IMR-90 (cell line): ENCODE data around the gene ANO7. TPM values are rescaled to one million over a fixed set of nuclear protein-coding genes. Genes with fewer than 3 reads are reported as not detected.

Experiments
- ATAC-seq: fragments of 200-7000 bp; cut with Tn5 transposase; 2 replicates; pipeline ENCODE4 v1.9.1; 2020; ENCODE audit warnings: low read depth, mild to moderate bottlenecking, moderate library complexity
- BruUV-seq: library from RNA; stranded (reverse); fragments of 400-500 nt; replicated peaks from 2 replicates; lab custom pipeline; 2021; lab: Mats Ljungman, UMichigan
- CTCF ChIA-PET: fragments of 300-600 bp; formaldehyde crosslinking; extraction: SDS; loops from one replicate; lab custom pipeline; 2021; ENCODE audit warnings: antibody characterized with exemption; lab: Yijun Ruan, JAX
- POLR2A ChIA-PET: fragments of 300-600 bp; sonication (Branson Sonifier 250); formaldehyde crosslinking; loops from one replicate; lab custom pipeline; 2022; ENCODE audit warnings: antibody characterized with exemption; ENCODE audit not compliant: unreplicated experiment; lab: Charles Lee
- DNase-seq: peaks from one replicate; pipeline ENCODE4 v3.0.0; 2013
- H2AFZ ChIP-seq: replicated peaks from 2 replicates; pipeline ENCODE3; 2013; ENCODE audit warnings: low read length, mild to moderate bottlenecking; ENCODE audit not compliant: poor library complexity
- H2AK5ac ChIP-seq: 2 replicates; pipeline ENCODE4 v1.6.1; 2013; ENCODE audit warnings: low read depth, low read length, inconsistent platforms
- H2AK9ac ChIP-seq: replicated peaks from 2 replicates; pipeline ENCODE3; 2013; ENCODE audit warnings: mild to moderate bottlenecking, low read depth, low read length, moderate library complexity; ENCODE audit not compliant: poor library complexity
- H2BK120ac ChIP-seq: 2 replicates; pipeline ENCODE4 v1.6.1; 2013; ENCODE audit warnings: low read depth, low read length, inconsistent platforms
- H2BK15ac ChIP-seq: 3 replicates; pipeline ENCODE4 v1.6.1; 2013; ENCODE audit warnings: low read depth, low read length, inconsistent platforms
- H2BK20ac ChIP-seq: 2 replicates; pipeline ENCODE4 v1.6.1; 2013; ENCODE audit warnings: low read depth, mild to moderate bottlenecking, inconsistent platforms, low read length, moderate library complexity
- H2BK5ac ChIP-seq: 2 replicates; pipeline ENCODE4 v1.6.1; 2013; ENCODE audit warnings: mild to moderate bottlenecking, low read depth, low read length, inconsistent platforms; ENCODE audit not compliant: poor library complexity, severe bottlenecking
- H3K14ac ChIP-seq: replicated peaks from 2 replicates; pipeline ENCODE4 v1.6.1; 2013; ENCODE audit warnings: low read depth, low read length, inconsistent platforms
- H3K18ac ChIP-seq: 2 replicates; pipeline ENCODE4 v1.6.1; 2013; ENCODE audit warnings: low read depth, low read length, control low read depth
- H3K23ac ChIP-seq: 2 replicates; pipeline ENCODE4 v1.6.1; 2013; ENCODE audit warnings: low read depth, low read length, inconsistent platforms
- H3K27ac ChIP-seq: 2 replicates; pipeline ENCODE4 v1.5.1; 2013; ENCODE audit warnings: mild to moderate bottlenecking, control low read depth, low read length; ENCODE audit not compliant: insufficient read depth
- H3K27me3 ChIP-seq: 2 replicates; pipeline ENCODE4 v1.6.1; 2013; ENCODE audit warnings: low read length; ENCODE audit not compliant: control insufficient read depth, insufficient read depth
- H3K36me3 ChIP-seq: 2 replicates; pipeline ENCODE4 v1.6.1; 2013; ENCODE audit warnings: low read length, mixed read lengths; ENCODE audit not compliant: control insufficient read depth, insufficient read depth
- H3K4ac ChIP-seq: 2 replicates; pipeline ENCODE4 v1.6.1; 2013; ENCODE audit warnings: low read depth, low read length, inconsistent platforms
- H3K4me1 ChIP-seq: 2 replicates; pipeline ENCODE4 v1.6.1; 2013; ENCODE audit warnings: low read length, mixed read lengths; ENCODE audit not compliant: control insufficient read depth, insufficient read depth
- H3K4me2 ChIP-seq: 2 replicates; pipeline ENCODE4 v1.6.1; 2013; ENCODE audit warnings: low read depth, mild to moderate bottlenecking, control low read depth, low read length, moderate library complexity
- H3K4me3 ChIP-seq: 2 replicates; pipeline ENCODE4 v1.5.1; 2013; ENCODE audit warnings: low read depth, mild to moderate bottlenecking, control low read depth, low read length, moderate library complexity; ENCODE audit not compliant: insufficient read depth
- H3K56ac ChIP-seq: 2 replicates; pipeline ENCODE4 v1.6.1; 2013; ENCODE audit warnings: low read length, inconsistent platforms; ENCODE audit not compliant: insufficient read depth; ENCODE audit errors: extremely low read depth
- H3K79me1 ChIP-seq, 2 experiments: 2 replicates each; pipeline ENCODE4 v1.6.1; 2013; ENCODE audit warnings: low read length in 2 of 2, inconsistent platforms in 1 of 2, low read depth in 1 of 2
- H3K9ac ChIP-seq: 2 replicates; pipeline ENCODE4 v1.6.1; 2013; ENCODE audit warnings: low read depth, low read length, control low read depth
- H3K9me1 ChIP-seq: 2 replicates; pipeline ENCODE4 v1.6.1; 2013; ENCODE audit warnings: low read length, inconsistent platforms; ENCODE audit not compliant: insufficient read depth
- H3K9me3 ChIP-seq: 2 replicates; pipeline ENCODE4 v1.6.1; 2013; ENCODE audit warnings: low read length; ENCODE audit not compliant: control insufficient read depth, insufficient read depth
- H4K20me1 ChIP-seq: 2 replicates; pipeline ENCODE4 v1.6.1; 2013; ENCODE audit warnings: low read length, inconsistent platforms; ENCODE audit not compliant: insufficient read depth
- H4K5ac ChIP-seq: 2 replicates; pipeline ENCODE4 v1.6.1; 2013; ENCODE audit warnings: mild to moderate bottlenecking, low read depth, low read length, control low read depth
- H4K8ac ChIP-seq, 2 experiments: 2 replicates each; pipeline ENCODE4 v1.6.1; 2013; ENCODE audit warnings: low read depth in 2 of 2, low read length in 2 of 2, control low read depth in 1 of 2, inconsistent platforms in 1 of 2
- H4K91ac ChIP-seq: 2 replicates; pipeline ENCODE4 v1.6.1; 2013; ENCODE audit warnings: low read depth, low read length, inconsistent platforms; ENCODE audit not compliant: insufficient read depth
- BHLHE40 ChIP-seq: fragments of 150-350 bp; IDR thresholded peaks from 2 replicates; pipeline ENCODE4 v1.6.1; 2016; ENCODE audit warnings: mild to moderate bottlenecking, low read depth, low read length
- CEBPB ChIP-seq: IDR thresholded peaks from 2 replicates; pipeline ENCODE4 v1.6.1; 2012; ENCODE audit warnings: low read depth, low read length, improper control_type of control experiment
- CHD1 ChIP-seq: IDR thresholded peaks from 2 replicates; pipeline ENCODE4 v1.6.1; 2012; ENCODE audit warnings: low read depth, low read length, improper control_type of control experiment
- FOS ChIP-seq: fragments of 150-350 bp; IDR thresholded peaks from 2 replicates; pipeline ENCODE4 v1.6.1; 2016; ENCODE audit warnings: low read depth, low read length
- MAFK ChIP-seq: IDR thresholded peaks from 2 replicates; pipeline ENCODE4 v1.6.1; 2012; ENCODE audit warnings: low read depth, low read length, improper control_type of control experiment
- MAZ ChIP-seq: IDR thresholded peaks from 2 replicates; pipeline ENCODE4 v1.6.1; 2012; ENCODE audit warnings: low read depth, mild to moderate bottlenecking, low read length, improper control_type of control experiment, moderate library complexity, borderline replicate concordance
- MXI1 ChIP-seq: IDR thresholded peaks from 2 replicates; pipeline ENCODE4 v1.6.1; 2012; ENCODE audit warnings: low read depth, mild to moderate bottlenecking, low read length, moderate library complexity, borderline replicate concordance
- NFE2L2 ChIP-seq: fragments of 150-350 bp; IDR thresholded peaks from 2 replicates; pipeline ENCODE4 v1.6.1; 2016; ENCODE audit warnings: low read depth, mild to moderate bottlenecking, low read length
- POLR2A ChIP-seq: IDR thresholded peaks from 2 replicates; pipeline ENCODE4 v1.6.1; 2012; ENCODE audit warnings: mild to moderate bottlenecking, low read depth, low read length
- RAD21 ChIP-seq: IDR thresholded peaks from 2 replicates; pipeline ENCODE4 v1.6.1; 2012; ENCODE audit warnings: low read length, improper control_type of control experiment
- RCOR1 ChIP-seq: IDR thresholded peaks from 2 replicates; pipeline ENCODE4 v1.6.1; 2012; ENCODE audit warnings: mild to moderate bottlenecking, low read length, improper control_type of control experiment; ENCODE audit not compliant: insufficient replicate concordance
- RFX5 ChIP-seq: IDR thresholded peaks from 2 replicates; pipeline ENCODE4 v1.8.0; 2012; ENCODE audit warnings: low read depth, mild to moderate bottlenecking, low read length, moderate library complexity
- SMC3 ChIP-seq: fragments of 150-350 bp; IDR thresholded peaks from 2 replicates; pipeline ENCODE4 v1.6.1; 2016; ENCODE audit warnings: low read depth, mild to moderate bottlenecking, antibody characterized with exemption, low read length, moderate library complexity
- WGBS, 2 experiments: methylation state at CpG; one replicate each; pipeline versions ENCODE4 v1.1.5 to v1.1.7; 2013; ENCODE audit warnings: missing lambda C conversion rate in 2 of 2; ENCODE audit not compliant: insufficient read length in 1 of 2; ENCODE audit errors: extremely low coverage in 2 of 2; 5-methylcytosine and 5-hydroxymethylcytosine counted together
- dilution Hi-C: fragments of 300-500 bp; cut with HindIII; formaldehyde crosslinking; loops from one replicate; pipeline ENCODE4 v1.14.3; 2018; ENCODE audit warnings: low sequenced_read_pairs; ENCODE audit not compliant: unreplicated experiment
- in situ Hi-C: fragments of 300-500 bp; cut with MboI; formaldehyde crosslinking; loops from 3 replicates; pipeline ENCODE4 v1.14.3; 2019; ENCODE audit warnings: low sequenced_read_pairs, inconsistent platforms, mixed read lengths
- intact Hi-C: fragments of 100-400 bp; cut with micrococcal nuclease; formaldehyde crosslinking; loops from 2 replicates; pipeline ENCODE4 v1.10.0; 2022
- polyA plus RNA-seq, 3 experiments: library from polyadenylated mRNA; depleted of rRNA; stranded (reverse); fragments of >200 nt; gene quantifications; 2 replicates each; pipeline ENCODE4 v1.2.3, GENCODE V29; 2012; ENCODE audit warnings: low replicate concordance in 1 of 3
- total RNA-seq: library from RNA; depleted of rRNA; stranded (reverse); fragments of >200 nt; gene quantifications from 2 replicates; pipeline ENCODE4 v1.2.3, GENCODE V29; 2012
- TF ChIP-seq, protein P1 (sequence below): conservative IDR thresholded peaks from 2 replicates; pipeline ENCODE4 v1.5.1; 2012; ENCODE audit warnings: mild to moderate bottlenecking, low read depth, low read length, improper control_type of control experiment
- TF ChIP-seq, protein P2 (sequence below): fragments of 150-350 bp; IDR thresholded peaks from 2 replicates; pipeline ENCODE4 v1.6.1; 2017; ENCODE audit warnings: mild to moderate bottlenecking, antibody characterized with exemption, low read length, low read depth
- TF ChIP-seq, protein P3 (sequence below): fragments of 150-350 bp; IDR thresholded peaks from 2 replicates; pipeline ENCODE4 v1.6.1; 2016; ENCODE audit warnings: low read depth, mild to moderate bottlenecking, low read length, moderate library complexity, borderline replicate concordance

ANO7 gene
- total and polyA plus RNA-seq, 2 of the 4 experiments (the other 2 are of a cell fraction), result 0.36 to 3.4 TPM

DNA sequence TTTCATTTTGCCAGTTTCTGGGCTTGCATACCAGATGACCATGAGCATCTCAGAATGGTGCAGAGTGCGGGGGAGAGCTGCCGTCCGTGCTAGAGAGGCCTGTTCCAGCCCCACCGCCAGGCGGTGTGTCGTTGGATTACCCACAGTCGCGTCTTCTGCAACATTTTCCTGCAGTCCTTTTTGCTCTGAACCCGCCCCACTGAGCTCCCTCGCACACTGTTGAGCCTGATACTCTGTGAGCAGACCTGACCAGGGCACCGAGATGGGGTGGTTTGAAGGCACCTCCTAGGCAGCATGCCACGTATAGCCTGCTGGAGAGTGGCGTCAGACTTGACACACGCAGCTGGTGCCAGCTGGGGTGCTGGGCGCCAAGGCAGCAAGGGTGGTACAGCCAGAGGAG lies 20.1 kb upstream of the ANO7 start:
- no peak overlapping the region for H3K9ac ChIP-seq
- H3K4me1 ChIP-seq, result no peaks in the 10 kb centered on the region
- ChIA-PET CTCF (no interaction called here), POLR2A (interaction anchor here (0.9 kb wide), 1 partner anchor 17 kb away, joined by 3 read pairs; no protein-coding TSS in a partner anchor)
- H4K8ac ChIP-seq, result no peak overlapping the region
- intact Hi-C loops (no loop called here), in situ Hi-C loops (no loop called here), dilution Hi-C loops (no loop called here)
- no peak overlapping the region for H2BK120ac ChIP-seq
- H2AK5ac ChIP-seq, result no peak overlapping the region
- H4K20me1 ChIP-seq, result no peaks in the 10 kb centered on the region
- BruUV-seq, result no TSS peak
- H3K79me1 ChIP-seq, result no peaks in the 10 kb centered on the region; a peak in 1 of 4 replicates
- H3K4me2 ChIP-seq, result no peak overlapping the region
- no peak overlapping the region for H2AFZ ChIP-seq
- H3K23ac ChIP-seq, result no peak overlapping the region
- H3K4me3 ChIP-seq, result no peak overlapping the region
- no peak overlapping the region for H4K5ac ChIP-seq
- no peak overlapping the region for H3K14ac ChIP-seq
- H3K4ac ChIP-seq, result no peak overlapping the region
- H3K9me3 ChIP-seq, result peaks cover 3% of the 10 kb centered on the region; the same call in 1 of the 2 replicates
- H3K27me3 ChIP-seq, result no peaks in the 10 kb centered on the region
- no peak overlapping the region for H3K27ac ChIP-seq
- TF ChIP-seq, protein P1, sequence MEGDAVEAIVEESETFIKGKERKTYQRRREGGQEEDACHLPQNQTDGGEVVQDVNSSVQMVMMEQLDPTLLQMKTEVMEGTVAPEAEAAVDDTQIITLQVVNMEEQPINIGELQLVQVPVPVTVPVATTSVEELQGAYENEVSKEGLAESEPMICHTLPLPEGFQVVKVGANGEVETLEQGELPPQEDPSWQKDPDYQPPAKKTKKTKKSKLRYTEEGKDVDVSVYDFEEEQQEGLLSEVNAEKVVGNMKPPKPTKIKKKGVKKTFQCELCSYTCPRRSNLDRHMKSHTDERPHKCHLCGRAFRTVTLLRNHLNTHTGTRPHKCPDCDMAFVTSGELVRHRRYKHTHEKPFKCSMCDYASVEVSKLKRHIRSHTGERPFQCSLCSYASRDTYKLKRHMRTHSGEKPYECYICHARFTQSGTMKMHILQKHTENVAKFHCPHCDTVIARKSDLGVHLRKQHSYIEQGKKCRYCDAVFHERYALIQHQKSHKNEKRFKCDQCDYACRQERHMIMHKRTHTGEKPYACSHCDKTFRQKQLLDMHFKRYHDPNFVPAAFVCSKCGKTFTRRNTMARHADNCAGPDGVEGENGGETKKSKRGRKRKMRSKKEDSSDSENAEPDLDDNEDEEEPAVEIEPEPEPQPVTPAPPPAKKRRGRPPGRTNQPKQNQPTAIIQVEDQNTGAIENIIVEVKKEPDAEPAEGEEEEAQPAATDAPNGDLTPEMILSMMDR, result no peak
- TF ChIP-seq MAZ, result no peak
- no peak for TF ChIP-seq FOS
- no peak for TF ChIP-seq SMC3
- TF ChIP-seq, protein P2, sequence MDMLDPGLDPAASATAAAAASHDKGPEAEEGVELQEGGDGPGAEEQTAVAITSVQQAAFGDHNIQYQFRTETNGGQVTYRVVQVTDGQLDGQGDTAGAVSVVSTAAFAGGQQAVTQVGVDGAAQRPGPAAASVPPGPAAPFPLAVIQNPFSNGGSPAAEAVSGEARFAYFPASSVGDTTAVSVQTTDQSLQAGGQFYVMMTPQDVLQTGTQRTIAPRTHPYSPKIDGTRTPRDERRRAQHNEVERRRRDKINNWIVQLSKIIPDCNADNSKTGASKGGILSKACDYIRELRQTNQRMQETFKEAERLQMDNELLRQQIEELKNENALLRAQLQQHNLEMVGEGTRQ, result no peak
- TF ChIP-seq NFE2L2, result no peak
- no peak for TF ChIP-seq RAD21
- no peak for TF ChIP-seq BHLHE40
- no peak for TF ChIP-seq CHD1
- no peak for TF ChIP-seq RCOR1
- no peak for TF ChIP-seq MAFK
- no peak for TF ChIP-seq POLR2A
- TF ChIP-seq, protein P3, sequence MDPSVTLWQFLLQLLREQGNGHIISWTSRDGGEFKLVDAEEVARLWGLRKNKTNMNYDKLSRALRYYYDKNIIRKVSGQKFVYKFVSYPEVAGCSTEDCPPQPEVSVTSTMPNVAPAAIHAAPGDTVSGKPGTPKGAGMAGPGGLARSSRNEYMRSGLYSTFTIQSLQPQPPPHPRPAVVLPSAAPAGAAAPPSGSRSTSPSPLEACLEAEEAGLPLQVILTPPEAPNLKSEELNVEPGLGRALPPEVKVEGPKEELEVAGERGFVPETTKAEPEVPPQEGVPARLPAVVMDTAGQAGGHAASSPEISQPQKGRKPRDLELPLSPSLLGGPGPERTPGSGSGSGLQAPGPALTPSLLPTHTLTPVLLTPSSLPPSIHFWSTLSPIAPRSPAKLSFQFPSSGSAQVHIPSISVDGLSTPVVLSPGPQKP, result no peak
- TF ChIP-seq CEBPB, result no peak
- no peak for TF ChIP-seq MXI1
- no peak for TF ChIP-seq RFX5
- H2BK20ac ChIP-seq, result no peak overlapping the region
- H3K18ac ChIP-seq, result no peak overlapping the region
- no peak for DNase-seq
- no peak overlapping the region for H2AK9ac ChIP-seq
- no peak overlapping the region for H2BK5ac ChIP-seq
- peaks cover 47% of the 10 kb centered on the region for H3K36me3 ChIP-seq
- H4K91ac ChIP-seq, result no peak overlapping the region
- no peak overlapping the region for H2BK15ac ChIP-seq
- 99% methylated on average over 13 of the region's 15 CpGs; no CpG with 5 or more reads in 1 of the 2 experiments for WGBS, 2 experiments
- no peak for ATAC-seq
- H3K56ac ChIP-seq, result no peak overlapping the region
- H3K9me1 ChIP-seq, result no peaks in the 10 kb centered on the region; the same call in 1 of the 2 replicates
